HepG2 (cell line): ENCODE measurements around the gene BCORL1. TPM values are rescaled to one million over a fixed set of nuclear protein-coding genes. Genes with fewer than 3 reads are reported as not detected.

ENCODE experiments used
- ATAC-seq: fragments of 200-7000 bp; cut with Tn5 transposase; 3 replicates; pipeline ENCODE4 v1.9.1; 2020; ENCODE audit warnings: mild to moderate bottlenecking, moderate library complexity
- BruUV-seq: library from RNA; stranded (reverse); fragments of 400-500 nt; replicated peaks from 2 replicates; lab custom pipeline; 2021; lab: Mats Ljungman, UMichigan
- CTCF ChIA-PET: fragments of 300-600 bp; formaldehyde crosslinking; extraction: SDS; loops from one replicate; lab custom pipeline; 2021; ENCODE audit warnings: low total read pairs, inconsistent platforms, low intra/inter-chr PET ratio; lab: Yijun Ruan, JAX
- POLR2A ChIA-PET: fragments of 350-600 bp; sonication (Branson Sonifier 250); formaldehyde crosslinking; loops from one replicate; lab custom pipeline; 2020; ENCODE audit warnings: antibody characterized with exemption, inconsistent platforms; lab: Yijun Ruan, JAX
- DNase-seq: peaks from one replicate; pipeline ENCODE4 v3.0.0-alpha.2; 2015; ENCODE audit warnings: low spot score
- FAIRE-seq: peaks from 3 replicates; lab custom pipeline; 2011; peaks lifted over from hg19 to GRCh38; lab: Jason Lieb, UNC
- H2AFZ ChIP-seq: one replicate; pipeline ENCODE4 v1.6.1; 2011; ENCODE audit warnings: low read length, inconsistent platforms
- H3K27ac ChIP-seq: fragments of 300-600 bp; 3 replicates; pipeline ENCODE4 v1.8.0; 2011; ENCODE audit warnings: mixed run types, mild to moderate bottlenecking, mixed read lengths, low read length, inconsistent platforms; ENCODE audit not compliant: insufficient read depth; ENCODE audit errors: extremely low read length
- H3K27me3 ChIP-seq, 2 experiments: fragments of 200-600 bp in 1 of 2; 2 replicates in 1 of 2; 3 replicates in 1 of 2; pipeline versions ENCODE4 v1.6.0 to v1.8.0; 2011; ENCODE audit warnings: low read length in 2 of 2, mild to moderate bottlenecking in 2 of 2, moderate library complexity in 2 of 2, inconsistent platforms in 1 of 2; ENCODE audit not compliant: insufficient read depth in 2 of 2, control insufficient read depth in 1 of 2
- H3K36me3 ChIP-seq, 2 experiments: fragments of 200-600 bp in 1 of 2; replicated peaks in 1 of 2; 2 replicates in 1 of 2; 3 replicates in 1 of 2; pipeline versions ENCODE4 v1.5.1 to v1.8.0; 2011; ENCODE audit warnings: low read length in 2 of 2, inconsistent platforms in 1 of 2; ENCODE audit not compliant: insufficient read depth in 2 of 2, control insufficient read depth in 1 of 2
- H3K4me1 ChIP-seq: 2 replicates; pipeline ENCODE4 v1.5.1; 2012; ENCODE audit warnings: low read length, inconsistent platforms; ENCODE audit not compliant: insufficient read depth
- H3K4me2 ChIP-seq: 2 replicates; pipeline ENCODE4 v1.6.0; 2011; ENCODE audit warnings: low read depth, low read length, inconsistent platforms
- H3K4me3 ChIP-seq, 3 experiments: fragments of 200-600 bp in 1 of 3; sonication (generic), shearing (Covaris generic) in 1 of 3; replicated peaks in 1 of 3; 2 replicates each; pipeline ENCODE4 v1.5.1; 2011 to 2016; ENCODE audit warnings: low read length in 3 of 3, inconsistent platforms in 2 of 3, low read depth in 2 of 3, mild to moderate bottlenecking in 2 of 3, control low read depth in 1 of 3, mixed read lengths in 1 of 3; ENCODE audit not compliant: insufficient read depth in 1 of 3
- H3K79me2 ChIP-seq: one replicate; pipeline ENCODE4 v1.6.1; 2011; ENCODE audit warnings: low read length, inconsistent platforms; ENCODE audit not compliant: insufficient read depth
- H3K9ac ChIP-seq: 2 replicates; pipeline ENCODE4 v1.6.0; 2011; ENCODE audit warnings: mild to moderate bottlenecking, low read depth, low read length, inconsistent platforms; ENCODE audit not compliant: insufficient read depth
- H3K9me3 ChIP-seq: 2 replicates; pipeline ENCODE4 v1.5.1; 2012; ENCODE audit warnings: mild to moderate bottlenecking, low read length
- H4K20me1 ChIP-seq: 2 replicates; pipeline ENCODE4 v1.6.0; 2011; ENCODE audit warnings: inconsistent platforms, mild to moderate bottlenecking, low read length, moderate library complexity; ENCODE audit not compliant: insufficient read depth
- CC2D1A ChIP-seq: sonication (generic); formaldehyde crosslinking; IDR thresholded peaks from 2 replicates; pipeline ENCODE4 v1.8.1; 2023; ENCODE audit warnings: mild to moderate bottlenecking, missing genetic modification reagents
- DRAP1 ChIP-seq: IDR thresholded peaks from 2 replicates; pipeline ENCODE4 v1.6.1; 2016; ENCODE audit warnings: missing genetic modification reagents, missing compliant biosample characterization
- FOXJ3 ChIP-seq: sonication (generic); formaldehyde crosslinking; IDR thresholded peaks from 2 replicates; pipeline ENCODE4 v1.4.0; 2020; ENCODE audit warnings: missing genetic modification reagents, mild to moderate bottlenecking, borderline replicate concordance
- GABPA ChIP-seq, 2 experiments: IDR thresholded peaks; 2 replicates each; pipeline ENCODE4 v1.6.1; 2011 to 2016; ENCODE audit warnings: low read depth in 2 of 2, low read length in 1 of 2, missing biosample characterization in 1 of 2, missing genetic modification characterization in 1 of 2
- MXI1 ChIP-seq: IDR thresholded peaks from 3 replicates; pipeline ENCODE4 v1.6.1; 2012; ENCODE audit warnings: low read depth, low read length, inconsistent platforms, borderline replicate concordance
- SMAD9 ChIP-seq: sonication (generic); formaldehyde crosslinking; IDR thresholded peaks from 2 replicates; pipeline ENCODE4 v1.5.1; 2020; ENCODE audit warnings: mild to moderate bottlenecking, missing genetic modification reagents
- SOX13 ChIP-seq, 3 experiments: fragments of 450-650 bp in 1 of 3; sonication (generic) in 1 of 3; formaldehyde crosslinking in 1 of 3; IDR thresholded peaks in 2 of 3; conservative IDR thresholded peaks in 1 of 3; 2 replicates each; pipeline versions ENCODE4 v1.5.0 to v1.6.1; 2016 to 2020; ENCODE audit warnings: antibody characterized with exemption in 1 of 3, mild to moderate bottlenecking in 1 of 3, missing compliant biosample characterization in 1 of 3, missing genetic modification reagents in 1 of 3, moderate library complexity in 1 of 3
- SPEN ChIP-seq: sonication (generic); formaldehyde crosslinking; IDR thresholded peaks from 2 replicates; pipeline ENCODE4 v1.5.1; 2020; ENCODE audit warnings: low read depth, mild to moderate bottlenecking, missing genetic modification reagents
- SRF ChIP-seq: IDR thresholded peaks from 2 replicates; pipeline ENCODE4 v1.6.1; 2011; ENCODE audit warnings: mild to moderate bottlenecking, low read depth, low read length, moderate library complexity
- TMF1 ChIP-seq: sonication (generic); formaldehyde crosslinking; IDR thresholded peaks from 2 replicates; pipeline ENCODE4 v1.8.1; 2022; ENCODE audit warnings: low read depth, missing genetic modification reagents
- ZMYM2 ChIP-seq: sonication (generic); formaldehyde crosslinking; IDR thresholded peaks from 2 replicates; pipeline ENCODE4 v1.8.0; 2022; ENCODE audit warnings: mild to moderate bottlenecking, missing genetic modification reagents
- ZNF350 ChIP-seq: sonication (generic); formaldehyde crosslinking; IDR thresholded peaks from 2 replicates; pipeline ENCODE4 v1.4.0; 2020; ENCODE audit warnings: mild to moderate bottlenecking, low read depth, missing genetic modification reagents, borderline replicate concordance
- ZNF44 ChIP-seq: sonication (generic); formaldehyde crosslinking; IDR thresholded peaks from 2 replicates; pipeline ENCODE4 v1.5.1; 2020; ENCODE audit warnings: mild to moderate bottlenecking, missing genetic modification reagents
- ZNF75D ChIP-seq: sonication (generic); formaldehyde crosslinking; IDR thresholded peaks from 2 replicates; pipeline ENCODE4 v1.8.1; 2023; ENCODE audit warnings: missing genetic modification reagents, mild to moderate bottlenecking, borderline replicate concordance
- WGBS: methylation state at CpG from one replicate; pipeline ENCODE4 v1.1.6; 2017; ENCODE audit warnings: low lambda C conversion rate; 5-methylcytosine and 5-hydroxymethylcytosine counted together
- in situ Hi-C: cut with HindIII; loops from 2 replicates; pipeline ENCODE4 v1.10.0; 2017; ENCODE audit warnings: low pct_unique_long_range_greater_than_20kb; ENCODE audit not compliant: extremely low pct_ligation_motif_present
- intact Hi-C: fragments of 100-400 bp; cut with micrococcal nuclease; formaldehyde crosslinking; loops from one replicate; pipeline ENCODE4 v1.10.0; 2022; ENCODE audit not compliant: unreplicated experiment
- polyA plus RNA-seq, 8 experiments: library from polyadenylated mRNA; depleted of rRNA in 3 of 8; stranded (reverse) in 7 of 8; unstranded in 1 of 8; fragments of >200 nt; fragmentation: Illumina TruSeq in 4 of 8; extraction: Trizol in 4 of 8; gene quantifications; 2 replicates each; pipeline versions ENCODE4 v1.2.1 to v1.2.3, GENCODE V29; 2011 to 2016; ENCODE audit warnings: low read depth in 4 of 8, missing spikeins in 1 of 8, mixed read lengths in 1 of 8; ENCODE audit not compliant: insufficient read depth in 1 of 8
- total RNA-seq, 5 experiments: library from RNA; depleted of rRNA; stranded (reverse); fragments of >200 nt; fragmentation: Illumina TruSeq; extraction: Trizol; gene quantifications; 2 replicates each; pipeline ENCODE4 v1.2.3, GENCODE V29; 2016; ENCODE audit warnings: low read depth in 1 of 5
- TF ChIP-seq, protein P1 (sequence below): sonication (generic); formaldehyde crosslinking; IDR thresholded peaks from 2 replicates; pipeline ENCODE4 v1.8.1; 2023; ENCODE audit warnings: mild to moderate bottlenecking, moderate library complexity, missing genetic modification reagents
- TF ChIP-seq, protein P2 (sequence below): IDR thresholded peaks from 2 replicates; pipeline ENCODE4 v1.6.1; 2012; ENCODE audit warnings: low read length, improper control_type of control experiment
- TF ChIP-seq, protein P3 (sequence below): sonication (generic); formaldehyde crosslinking; IDR thresholded peaks from 2 replicates; pipeline ENCODE4 v1.4.0; 2020; ENCODE audit warnings: missing genetic modification reagents, borderline replicate concordance

Gene BCORL1
- total and polyA plus RNA-seq, 2 of the 13 experiments (the other 11 are each of a cell fraction or from before 2014, with no cell fraction given) = 0.67 to 1.4 TPM

- ATAC-seq = no peak
- intact Hi-C loops = no loop called here
- POLR2A ChIA-PET = no interaction called here
These were observed 76.2 kb downstream of the BCORL1 start for GRCh38 chrX:130058652-130059051.

More at GRCh38 chrX:130058652-130059051, 76.2 kb downstream of the BCORL1 start:
- Histone ChIP-seq H3K79me2 (no peaks in the 10 kb centered on the region), H3K9ac (no peak overlapping the region), H3K4me1 (peaks cover 9% of the 10 kb centered on the region; the same call in 1 of the 2 replicates), H3K36me3 (no peaks in the 10 kb centered on the region), H3K9me3 (no peaks in the 10 kb centered on the region), H3K4me3 (no peak overlapping the region), H3K27me3 (no peaks in the 10 kb centered on the region), H3K4me2 (no peak overlapping the region), H4K20me1 (no peaks in the 10 kb centered on the region), H2AFZ (no peak overlapping the region), H3K27ac (no peak overlapping the region)
- CTCF ChIA-PET = no interaction called here
- in situ Hi-C loops = loop anchor here (25.0 kb wide), 1 partner anchor 446 kb away; no protein-coding TSS in a partner anchor
- BruUV-seq = no TSS peak
- 78% methylated on average over 5 of the region's 7 CpGs for WGBS
- FAIRE-seq (no peak), DNase-seq (no peak)
- TF ChIP-seq SMAD9 (CRISPR knock-in tag) = no peak
- TF ChIP-seq SRF = no peak
- TF ChIP-seq DRAP1 (CRISPR knock-in tag) = no peak
- TF ChIP-seq CC2D1A (CRISPR knock-in tag) = no peak
- no peak for TF ChIP-seq ZNF44
- TF ChIP-seq TMF1 (CRISPR knock-in tag) = no peak
- no peak for TF ChIP-seq FOXJ3 (CRISPR knock-in tag)
- TF ChIP-seq, protein P1, sequence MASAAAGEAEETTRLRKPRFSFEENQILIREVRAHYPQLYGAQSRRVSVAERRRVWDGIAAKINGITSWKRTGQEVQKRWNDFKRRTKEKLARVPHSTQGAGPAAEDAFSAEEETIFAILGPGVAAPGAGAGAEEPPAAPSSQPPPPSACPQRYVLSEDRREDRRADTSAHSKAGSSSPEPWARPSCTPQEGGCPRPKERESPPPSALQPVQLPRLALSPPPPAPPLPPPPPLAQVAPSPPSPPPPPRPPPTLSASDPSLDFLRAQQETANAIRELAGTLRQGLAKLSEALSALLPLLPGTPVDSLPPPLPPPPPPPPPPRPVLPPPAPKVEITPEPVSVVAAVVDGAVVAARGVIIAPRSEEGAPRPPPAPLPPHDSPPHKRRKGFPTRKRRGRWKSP (CRISPR knock-in tag) = no peak
- no peak for TF ChIP-seq MXI1
- TF ChIP-seq, protein P2, sequence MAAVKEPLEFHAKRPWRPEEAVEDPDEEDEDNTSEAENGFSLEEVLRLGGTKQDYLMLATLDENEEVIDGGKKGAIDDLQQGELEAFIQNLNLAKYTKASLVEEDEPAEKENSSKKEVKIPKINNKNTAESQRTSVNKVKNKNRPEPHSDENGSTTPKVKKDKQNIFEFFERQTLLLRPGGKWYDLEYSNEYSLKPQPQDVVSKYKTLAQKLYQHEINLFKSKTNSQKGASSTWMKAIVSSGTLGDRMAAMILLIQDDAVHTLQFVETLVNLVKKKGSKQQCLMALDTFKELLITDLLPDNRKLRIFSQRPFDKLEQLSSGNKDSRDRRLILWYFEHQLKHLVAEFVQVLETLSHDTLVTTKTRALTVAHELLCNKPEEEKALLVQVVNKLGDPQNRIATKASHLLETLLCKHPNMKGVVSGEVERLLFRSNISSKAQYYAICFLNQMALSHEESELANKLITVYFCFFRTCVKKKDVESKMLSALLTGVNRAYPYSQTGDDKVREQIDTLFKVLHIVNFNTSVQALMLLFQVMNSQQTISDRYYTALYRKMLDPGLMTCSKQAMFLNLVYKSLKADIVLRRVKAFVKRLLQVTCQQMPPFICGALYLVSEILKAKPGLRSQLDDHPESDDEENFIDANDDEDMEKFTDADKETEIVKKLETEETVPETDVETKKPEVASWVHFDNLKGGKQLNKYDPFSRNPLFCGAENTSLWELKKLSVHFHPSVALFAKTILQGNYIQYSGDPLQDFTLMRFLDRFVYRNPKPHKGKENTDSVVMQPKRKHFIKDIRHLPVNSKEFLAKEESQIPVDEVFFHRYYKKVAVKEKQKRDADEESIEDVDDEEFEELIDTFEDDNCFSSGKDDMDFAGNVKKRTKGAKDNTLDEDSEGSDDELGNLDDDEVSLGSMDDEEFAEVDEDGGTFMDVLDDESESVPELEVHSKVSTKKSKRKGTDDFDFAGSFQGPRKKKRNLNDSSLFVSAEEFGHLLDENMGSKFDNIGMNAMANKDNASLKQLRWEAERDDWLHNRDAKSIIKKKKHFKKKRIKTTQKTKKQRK = no peak
- TF ChIP-seq SPEN (CRISPR knock-in tag) = no peak
- no peak for TF ChIP-seq SOX13 (IDR thresholded peaks at IDR 0.05)
- TF ChIP-seq SOX13 (CRISPR knock-in tag; conservative IDR thresholded peaks at IDR 0.05 in 1 of 2, IDR thresholded peaks at IDR 0.05 in 1 of 2) = no peak
- TF ChIP-seq ZNF350 (CRISPR knock-in tag) = no peak
- no peak for TF ChIP-seq GABPA (IDR thresholded peaks at IDR 0.05; ENCODE audit: low read depth, low read length)
- no peak for TF ChIP-seq GABPA (CRISPR knock-in tag; IDR thresholded peaks at IDR 0.05; ENCODE audit: low read depth)
- TF ChIP-seq ZMYM2 (CRISPR knock-in tag) = no peak
- no peak for TF ChIP-seq ZNF75D (CRISPR knock-in tag)
- TF ChIP-seq, protein P3, sequence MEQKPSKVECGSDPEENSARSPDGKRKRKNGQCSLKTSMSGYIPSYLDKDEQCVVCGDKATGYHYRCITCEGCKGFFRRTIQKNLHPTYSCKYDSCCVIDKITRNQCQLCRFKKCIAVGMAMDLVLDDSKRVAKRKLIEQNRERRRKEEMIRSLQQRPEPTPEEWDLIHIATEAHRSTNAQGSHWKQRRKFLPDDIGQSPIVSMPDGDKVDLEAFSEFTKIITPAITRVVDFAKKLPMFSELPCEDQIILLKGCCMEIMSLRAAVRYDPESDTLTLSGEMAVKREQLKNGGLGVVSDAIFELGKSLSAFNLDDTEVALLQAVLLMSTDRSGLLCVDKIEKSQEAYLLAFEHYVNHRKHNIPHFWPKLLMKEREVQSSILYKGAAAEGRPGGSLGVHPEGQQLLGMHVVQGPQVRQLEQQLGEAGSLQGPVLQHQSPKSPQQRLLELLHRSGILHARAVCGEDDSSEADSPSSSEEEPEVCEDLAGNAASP (CRISPR knock-in tag) = no peak
- TF ChIP-seq, all 625 proteins: peak for 0
